PC-9 (cell line): ENCODE data around the gene CARNS1. TPM values are rescaled to one million over a fixed set of nuclear protein-coding genes. Genes with fewer than 3 reads are reported as not detected.
A peak's percentile ranks its signal among the peaks of the same experiment; 100 is the strongest.

Experiments
- Bru-seq: library from RNA; stranded (reverse); fragments of 400-500 nt; gene quantifications from one replicate; lab custom pipeline; 2021; lab: Mats Ljungman, UMichigan
- BruChase-seq, 2 experiments: library from RNA; stranded (reverse); fragments of 400-500 nt; gene quantifications; one replicate each; lab custom pipeline; 2021; lab: Mats Ljungman, UMichigan
- BruUV-seq: library from RNA; stranded (reverse); fragments of 400-500 nt; replicated peaks from 2 replicates; lab custom pipeline; 2021; lab: Mats Ljungman, UMichigan
- CTCF ChIA-PET: fragments of 300-600 bp; sonication (Branson Sonifier 250); formaldehyde crosslinking; loops from one replicate; lab custom pipeline; 2022; ENCODE audit warnings: antibody characterized with exemption; lab: Charles Lee
- POLR2A ChIA-PET: fragments of 300-600 bp; sonication (Branson Sonifier 250); formaldehyde crosslinking; loops from one replicate; lab custom pipeline; 2022; ENCODE audit warnings: antibody characterized with exemption; ENCODE audit not compliant: unreplicated experiment; lab: Charles Lee
- DNase-seq, 2 experiments: peaks; one replicate each; pipeline versions ENCODE4 v3.0.0 to v3.0.0-alpha.2; 2015 to 2022; ENCODE audit warnings: mixed read lengths in 1 of 2
- H2AFZ ChIP-seq: fragments of 200-600 bp; sonication (generic); 2 replicates; pipeline ENCODE4 v1.8.1; 2017; ENCODE audit warnings: antibody characterized with exemption
- H3F3A ChIP-seq: fragments of 200-600 bp; sonication (generic); 2 replicates; pipeline ENCODE4 v1.8.1; 2017; ENCODE audit warnings: antibody characterized with exemption, mild to moderate bottlenecking, low read depth; ENCODE audit not compliant: insufficient read depth
- H3K27ac ChIP-seq: fragments of 200-600 bp; sonication (generic); 2 replicates; pipeline ENCODE4 v1.6.1; 2016; ENCODE audit warnings: mixed run types
- H3K27me3 ChIP-seq: fragments of 200-600 bp; sonication (generic); 2 replicates; pipeline ENCODE4 v1.6.1; 2016; ENCODE audit warnings: low read depth, mixed run types; ENCODE audit not compliant: insufficient read depth
- H3K36me3 ChIP-seq: fragments of 200-600 bp; sonication (generic); 2 replicates; pipeline ENCODE4 v1.6.1; 2016; ENCODE audit warnings: low read depth, mixed run types
- H3K4me1 ChIP-seq: fragments of 200-600 bp; sonication (generic); replicated peaks from 2 replicates; pipeline ENCODE4 v1.6.1; 2016; ENCODE audit warnings: mixed run types; ENCODE audit not compliant: insufficient read depth
- H3K4me2 ChIP-seq: fragments of 200-600 bp; sonication (generic); 2 replicates; pipeline ENCODE4 v1.6.1; 2017; ENCODE audit warnings: mixed run types
- H3K4me3 ChIP-seq: fragments of 200-600 bp; sonication (generic); 2 replicates; pipeline ENCODE4 v1.6.1; 2016; ENCODE audit warnings: mixed run types
- H3K79me2 ChIP-seq: fragments of 200-600 bp; sonication (generic); 2 replicates; pipeline ENCODE4 v1.6.1; 2017; ENCODE audit warnings: low read depth, mixed run types
- H3K9me2 ChIP-seq: fragments of 200-600 bp; sonication (generic); 2 replicates; pipeline ENCODE4 v1.8.1; 2017; ENCODE audit warnings: mild to moderate bottlenecking; ENCODE audit not compliant: insufficient read depth
- H3K9me3 ChIP-seq: fragments of 200-600 bp; sonication (generic); 2 replicates; pipeline ENCODE4 v1.8.1; 2016; ENCODE audit warnings: low read depth; ENCODE audit not compliant: insufficient read depth
- H4K20me1 ChIP-seq: fragments of 200-600 bp; sonication (generic); 2 replicates; pipeline ENCODE4 v1.8.1; 2017; ENCODE audit not compliant: insufficient read depth
- CTCF ChIP-seq: fragments of 200-600 bp; sonication (generic); conservative IDR thresholded peaks from 2 replicates; pipeline ENCODE4 v1.6.1; 2017; ENCODE audit warnings: mixed run types, antibody characterized with exemption, mild to moderate bottlenecking, moderate library complexity
- EZH2 ChIP-seq: fragments of 200-600 bp; sonication (generic); IDR thresholded peaks from 2 replicates; pipeline ENCODE4 v1.8.0; 2017; ENCODE audit warnings: antibody characterized with exemption, low read depth
- intact Hi-C: fragments of 100-400 bp; cut with micrococcal nuclease; formaldehyde crosslinking; loops from one replicate; pipeline ENCODE4 v1.10.0; 2022; ENCODE audit not compliant: unreplicated experiment
- long read RNA-seq: library from polyadenylated mRNA; stranded (forward); transcript quantifications from one replicate; pipeline ENCODE4 v2.0.0, GENCODE V29; 2022
- total RNA-seq: library from RNA; stranded (reverse); gene quantifications from 2 replicates; pipeline ENCODE4 v1.2.3, GENCODE V29; 2021

CARNS1 gene
- total RNA-seq = 0.15 and 0.35 TPM in 2 replicates
- Bru-seq, nascent RNA = percentile 23 among the genes with signal in this experiment
- percentile 17 among the genes with signal in this experiment for BruChase-seq, experiment 1, labeled RNA remaining after a 2-hour chase
- percentile 26 among the genes with signal in this experiment for BruChase-seq, experiment 2, labeled RNA remaining after a 6-hour chase
- long read RNA-seq, partial matches to known transcripts = 1 of 1 reads
- long read RNA-seq, other reads (novel, unspliced or antisense) = 0 of 1 reads

DNA sequence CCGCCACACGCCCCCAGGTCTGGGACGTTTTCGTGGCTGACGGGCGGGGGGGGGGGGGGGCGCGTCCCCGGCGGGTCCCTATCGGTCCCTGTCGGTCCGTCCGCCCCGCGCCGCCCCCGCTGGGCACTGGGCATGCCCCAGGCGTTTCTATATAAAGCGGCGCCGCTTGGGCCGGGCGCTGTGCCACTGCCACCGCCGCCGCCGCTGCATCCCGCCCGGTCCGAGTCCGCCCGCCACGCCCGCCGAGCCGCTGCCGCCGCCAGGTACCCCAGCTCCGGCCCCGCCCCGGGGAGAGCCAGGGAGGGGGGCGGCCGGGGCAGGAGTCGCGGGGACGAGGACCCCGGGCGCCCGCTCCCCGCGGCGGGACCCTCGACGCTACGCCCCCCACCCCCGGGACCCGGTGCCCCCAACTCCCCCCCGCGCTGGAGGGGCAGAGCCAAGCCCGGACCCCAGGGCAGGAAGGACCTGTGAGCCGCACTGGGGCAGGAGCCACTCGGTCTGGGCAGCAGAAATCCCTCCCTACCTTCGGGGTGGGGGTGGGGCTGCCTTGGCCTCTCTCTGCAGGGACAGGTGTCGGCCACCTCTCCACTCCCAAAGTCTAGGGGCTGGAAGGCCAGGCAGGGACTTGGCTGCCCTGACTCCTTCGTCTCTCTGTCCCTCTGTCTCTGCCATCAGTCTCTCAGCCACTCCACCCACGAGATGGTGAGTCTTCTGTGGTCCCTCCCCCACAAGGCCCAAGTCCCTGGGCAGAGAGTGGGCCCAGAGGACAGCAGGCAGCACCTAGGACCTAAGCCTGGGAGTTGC lies at the start of gene CARNS1:
CARNS1 (plus strand) TSS at position 178 of the 804 bp plus-strand sequence; CDS start at position 700, 522 bp downstream.
- H3K4me1 ChIP-seq = peaks cover 7% of the 10 kb centered on the region; the same call in 1 of the 2 replicates

GRCh38 chr11:67365736-67366444 lies 49.6 kb upstream of the CARNS1 start:
- ChIA-PET POLR2A (interaction anchor here (0.6 kb wide), 1 partner anchor 8 kb away, joined by 4 read pairs; no protein-coding TSS in a partner anchor), CTCF (no interaction called here)
- Histone ChIP-seq H4K20me1 (peaks cover 51% of the 10 kb centered on the region), H3K4me3 (no peak overlapping the region), H3K9me2 (no peaks in the 10 kb centered on the region), H3K36me3 (peaks cover 19% of the 10 kb centered on the region), H3K79me2 (peaks cover 38% of the 10 kb centered on the region), H3K27me3 (no peaks in the 10 kb centered on the region), H3K4me1 (no peaks in the 10 kb centered on the region), H3F3A (peaks cover 59% of the 10 kb centered on the region), H3K27ac (no peak overlapping the region), H2AFZ (no peak overlapping the region), H3K9me3 (no peaks in the 10 kb centered on the region), H3K4me2 (no peak overlapping the region)
- no TSS peak for BruUV-seq
- no peak for DNase-seq
- TF ChIP-seq CTCF = no peak
- TF ChIP-seq EZH2 = no peak
- intact Hi-C loops = no loop called here

More for the DNA sequence above, at the start of gene CARNS1:
- BruUV-seq = no TSS peak
- no peaks in the 10 kb centered on the region for H3K27me3 ChIP-seq
- no peaks in the 10 kb centered on the region for H3K9me2 ChIP-seq
- intact Hi-C loops = no loop called here
- H3K79me2 ChIP-seq = no peaks in the 10 kb centered on the region
- POLR2A ChIA-PET = no interaction called here
- H3K4me3 ChIP-seq = no peak within 1 kb of the TSS
- H3K27ac ChIP-seq = no peak within 1 kb of the TSS
- CTCF ChIA-PET = no interaction called here
- no peaks in the 10 kb centered on the region for H3K36me3 ChIP-seq
- no peaks in the 10 kb centered on the region for H4K20me1 ChIP-seq
- TF ChIP-seq EZH2 = no peak
- TF ChIP-seq CTCF = no peak
- peaks cover 12% of the 10 kb centered on the region; the same call in 1 of the 2 replicates for H3F3A ChIP-seq
- H2AFZ ChIP-seq = no peak within 1 kb of the TSS
- no peak within 1 kb of the TSS for H3K4me2 ChIP-seq
- DNase-seq = no peak
- no peaks in the 10 kb centered on the region for H3K9me3 ChIP-seq

- Histone ChIP-seq H3K27me3 (no peaks in the 10 kb centered on the region), H3K79me2 (peaks cover 45% of the 10 kb centered on the region), H3K4me1 (peaks cover 6% of the 10 kb centered on the region), H3K27ac (no peak overlapping the region), H3K4me2 (no peak overlapping the region), H4K20me1 (peaks cover 57% of the 10 kb centered on the region), H3F3A (peaks cover 55% of the 10 kb centered on the region), H3K9me2 (no peaks in the 10 kb centered on the region), H3K4me3 (no peak overlapping the region), H2AFZ (no peak overlapping the region), H3K9me3 (no peaks in the 10 kb centered on the region), H3K36me3 (peaks cover 19% of the 10 kb centered on the region)
- BruUV-seq = no TSS peak
- no peak for TF ChIP-seq EZH2
- TF ChIP-seq CTCF = no peak
- POLR2A ChIA-PET = no interaction called here
- intact Hi-C loops = no loop called here
- CTCF ChIA-PET = no interaction called here
- DNase-seq = no peak
These were observed 48.9 kb upstream of the CARNS1 start for GRCh38 chr11:67366546-67366945.
